Measurements from ENCODE around the gene SVOP.

DNA sequence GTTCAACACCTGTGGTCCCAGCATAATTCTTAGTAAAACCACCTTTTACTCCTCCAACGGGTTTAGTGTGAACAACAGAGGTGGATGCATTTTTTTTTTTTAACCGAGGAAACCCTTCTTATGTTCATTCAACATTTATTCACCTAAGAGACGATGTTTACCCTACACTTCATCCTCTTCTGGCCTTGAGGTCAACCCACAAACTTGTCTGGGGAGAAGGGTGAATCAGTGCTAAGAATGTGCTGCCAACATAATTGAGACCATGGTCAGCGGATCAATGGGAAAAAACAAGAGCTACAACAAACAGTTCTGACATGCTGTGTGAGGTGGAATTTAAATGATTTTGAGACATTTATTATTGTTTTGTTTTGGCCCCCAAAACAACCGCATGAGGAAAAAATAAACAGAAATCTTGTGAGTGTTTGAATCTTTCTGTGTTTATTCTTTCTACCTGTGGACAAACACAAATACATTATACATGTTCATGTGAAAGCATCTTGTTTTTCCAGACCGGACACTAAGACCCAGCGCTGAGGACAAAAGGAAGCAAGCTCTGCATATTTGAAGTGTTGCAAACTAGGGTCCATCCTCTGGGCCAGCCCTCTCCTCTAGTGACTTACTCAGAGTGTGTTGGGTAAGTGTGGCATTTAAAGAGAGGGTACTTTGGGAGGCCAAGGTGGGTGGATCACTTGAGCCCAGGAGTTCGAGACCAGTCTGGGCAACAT lies 26.4 kb upstream of the SVOP start:
- TF ChIP-seq, protein P1, sequence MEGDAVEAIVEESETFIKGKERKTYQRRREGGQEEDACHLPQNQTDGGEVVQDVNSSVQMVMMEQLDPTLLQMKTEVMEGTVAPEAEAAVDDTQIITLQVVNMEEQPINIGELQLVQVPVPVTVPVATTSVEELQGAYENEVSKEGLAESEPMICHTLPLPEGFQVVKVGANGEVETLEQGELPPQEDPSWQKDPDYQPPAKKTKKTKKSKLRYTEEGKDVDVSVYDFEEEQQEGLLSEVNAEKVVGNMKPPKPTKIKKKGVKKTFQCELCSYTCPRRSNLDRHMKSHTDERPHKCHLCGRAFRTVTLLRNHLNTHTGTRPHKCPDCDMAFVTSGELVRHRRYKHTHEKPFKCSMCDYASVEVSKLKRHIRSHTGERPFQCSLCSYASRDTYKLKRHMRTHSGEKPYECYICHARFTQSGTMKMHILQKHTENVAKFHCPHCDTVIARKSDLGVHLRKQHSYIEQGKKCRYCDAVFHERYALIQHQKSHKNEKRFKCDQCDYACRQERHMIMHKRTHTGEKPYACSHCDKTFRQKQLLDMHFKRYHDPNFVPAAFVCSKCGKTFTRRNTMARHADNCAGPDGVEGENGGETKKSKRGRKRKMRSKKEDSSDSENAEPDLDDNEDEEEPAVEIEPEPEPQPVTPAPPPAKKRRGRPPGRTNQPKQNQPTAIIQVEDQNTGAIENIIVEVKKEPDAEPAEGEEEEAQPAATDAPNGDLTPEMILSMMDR (IDR thresholded peaks at IDR 0.05) = no peak
- no peak for TF ChIP-seq POLR2A (IDR thresholded peaks at IDR 0.05)
